ENCODE data around the gene PARS2.

Gene PARS2

DNA sequence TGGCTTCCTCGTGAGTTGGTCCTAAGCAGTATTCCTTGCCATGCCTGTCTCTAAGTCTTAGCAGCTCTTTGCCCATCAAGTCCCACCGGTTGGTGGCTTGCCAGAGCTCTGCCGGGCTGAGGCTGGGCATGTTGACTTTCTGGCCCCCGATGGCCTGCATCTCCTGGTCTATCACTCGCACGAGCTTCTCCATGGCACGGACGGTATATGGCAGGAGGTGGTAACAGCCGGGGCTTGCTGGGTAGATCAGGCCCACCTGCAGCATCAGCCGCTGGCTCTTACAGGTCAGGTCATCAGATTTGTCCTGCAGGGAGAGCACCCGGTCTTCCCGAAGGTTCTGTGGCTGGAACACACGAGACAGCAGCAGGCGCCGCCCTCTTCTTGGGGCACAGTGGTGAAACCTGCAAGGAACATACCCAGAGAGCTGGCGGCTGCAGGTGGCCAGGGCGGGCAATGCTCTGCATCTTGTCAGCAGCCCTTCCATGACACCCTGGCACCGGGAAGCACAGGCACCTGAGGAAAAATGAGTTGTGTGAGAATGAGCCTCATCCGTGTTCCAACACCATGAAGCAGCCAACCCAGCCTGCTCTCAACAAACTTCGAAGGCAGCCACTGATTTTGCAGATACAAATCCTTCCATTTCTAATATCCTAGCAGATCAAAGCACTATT lies 5.5 kb downstream of the PARS2 start:
- DNase-seq (ENCODE audit: extremely low read depth, low read depth), result no peak
- no peak overlapping the region for H3K4me3 ChIP-seq (replicated peaks; ENCODE audit: low read depth, low read length)
- TF ChIP-seq, protein P1, sequence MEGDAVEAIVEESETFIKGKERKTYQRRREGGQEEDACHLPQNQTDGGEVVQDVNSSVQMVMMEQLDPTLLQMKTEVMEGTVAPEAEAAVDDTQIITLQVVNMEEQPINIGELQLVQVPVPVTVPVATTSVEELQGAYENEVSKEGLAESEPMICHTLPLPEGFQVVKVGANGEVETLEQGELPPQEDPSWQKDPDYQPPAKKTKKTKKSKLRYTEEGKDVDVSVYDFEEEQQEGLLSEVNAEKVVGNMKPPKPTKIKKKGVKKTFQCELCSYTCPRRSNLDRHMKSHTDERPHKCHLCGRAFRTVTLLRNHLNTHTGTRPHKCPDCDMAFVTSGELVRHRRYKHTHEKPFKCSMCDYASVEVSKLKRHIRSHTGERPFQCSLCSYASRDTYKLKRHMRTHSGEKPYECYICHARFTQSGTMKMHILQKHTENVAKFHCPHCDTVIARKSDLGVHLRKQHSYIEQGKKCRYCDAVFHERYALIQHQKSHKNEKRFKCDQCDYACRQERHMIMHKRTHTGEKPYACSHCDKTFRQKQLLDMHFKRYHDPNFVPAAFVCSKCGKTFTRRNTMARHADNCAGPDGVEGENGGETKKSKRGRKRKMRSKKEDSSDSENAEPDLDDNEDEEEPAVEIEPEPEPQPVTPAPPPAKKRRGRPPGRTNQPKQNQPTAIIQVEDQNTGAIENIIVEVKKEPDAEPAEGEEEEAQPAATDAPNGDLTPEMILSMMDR (IDR thresholded peaks at IDR 0.05; ENCODE audit: low read depth, low read length, missing control alignments), result no peak

DNA sequence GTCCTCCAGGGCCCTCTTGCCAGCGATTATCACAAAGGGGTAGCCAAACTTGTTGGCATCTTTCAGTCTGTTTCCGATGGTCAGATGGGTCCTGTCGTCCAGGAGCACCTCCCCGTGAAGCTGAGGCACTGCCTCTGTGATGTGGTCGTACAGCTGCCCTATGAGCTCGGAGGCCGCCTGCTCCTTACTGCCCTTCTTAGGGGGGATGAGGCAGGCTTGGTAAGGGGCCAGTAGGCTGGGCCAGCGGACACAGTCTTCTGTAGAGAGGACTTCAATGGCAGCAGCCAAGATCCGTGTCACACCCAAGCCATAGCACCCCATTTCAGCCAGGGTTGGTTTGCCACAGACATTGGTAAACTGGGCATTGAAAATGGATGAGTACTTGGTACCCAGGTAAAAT lies 6.5 kb downstream of the PARS2 start:
- DNase-seq (ENCODE audit: extremely low read depth, low read depth), result no peak
- H3K4me3 ChIP-seq (replicated peaks; ENCODE audit: low read depth, low read length), result no peak overlapping the region
- TF ChIP-seq, protein P1 (IDR thresholded peaks at IDR 0.05; ENCODE audit: low read depth, low read length, missing control alignments), result no peak

DNA sequence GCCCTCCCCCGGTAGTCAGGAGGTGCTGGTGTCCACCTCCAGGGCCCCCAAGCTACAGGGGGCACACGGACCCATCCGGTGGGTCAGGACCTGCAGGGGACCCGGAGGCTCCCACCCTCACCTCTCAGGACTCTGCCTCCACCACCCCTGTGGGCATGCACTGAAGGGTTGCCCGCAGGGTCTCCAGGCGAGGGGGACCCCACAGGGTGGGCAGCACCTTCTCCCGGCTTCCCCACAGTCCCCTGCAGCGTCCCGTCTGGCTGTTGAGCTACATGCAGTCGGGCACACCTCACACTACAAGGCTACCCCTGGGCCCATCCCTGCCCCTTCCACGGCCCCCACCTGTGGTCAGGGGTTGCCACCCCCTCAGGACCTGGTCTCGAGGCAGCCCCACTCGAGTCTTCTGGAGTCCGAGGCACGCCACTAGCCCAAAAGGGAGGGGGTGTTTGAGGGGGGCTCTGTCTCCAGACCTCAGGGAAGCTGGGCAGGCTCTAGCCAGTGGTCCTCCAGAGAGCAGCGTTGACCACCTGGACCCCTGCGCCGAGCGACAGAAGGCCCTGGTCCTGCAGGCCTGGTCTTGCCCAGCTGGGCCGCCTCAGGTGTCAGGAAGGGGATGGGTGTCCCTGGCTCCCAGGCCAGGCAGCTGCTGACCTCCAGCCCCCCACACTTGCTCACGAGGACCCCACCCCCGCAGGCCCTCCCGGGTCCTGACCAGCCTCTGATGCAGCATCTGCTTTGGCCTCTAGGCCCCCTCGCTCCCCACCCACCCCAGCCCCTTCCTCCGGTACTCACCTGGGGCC lies 9.6 kb downstream of the PARS2 start:
- TF ChIP-seq, protein P1 (IDR thresholded peaks at IDR 0.05; ENCODE audit: low read depth, low read length, missing control alignments), result no peak
- no peak for DNase-seq (ENCODE audit: extremely low read depth, low read depth)
- H3K4me3 ChIP-seq (replicated peaks; ENCODE audit: low read depth, low read length), result no peak overlapping the region

DNA sequence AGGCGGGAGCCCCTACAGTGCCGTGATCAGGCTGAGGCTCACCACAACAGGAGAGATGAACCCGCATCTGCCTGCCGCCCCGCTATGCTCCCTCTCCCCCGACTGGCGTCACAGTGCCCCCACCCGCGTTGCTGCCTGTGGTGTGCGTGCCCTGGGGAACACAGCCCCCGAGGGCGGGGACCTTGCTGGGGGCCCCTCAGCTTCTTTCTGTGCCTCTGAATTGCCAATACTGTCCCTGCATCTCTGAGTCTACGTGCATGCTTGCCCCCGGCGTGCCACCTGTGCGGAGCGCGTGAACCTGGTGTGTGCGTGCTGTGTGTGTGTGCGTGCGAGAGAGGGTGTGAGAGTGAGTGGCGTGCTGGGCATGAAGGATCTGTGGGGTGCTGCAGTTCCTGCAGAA lies 10.3 kb downstream of the PARS2 start:
- TF ChIP-seq, protein P1 (IDR thresholded peaks at IDR 0.05; ENCODE audit: low read depth, low read length, missing control alignments), result no peak
- no peak overlapping the region for H3K4me3 ChIP-seq (replicated peaks; ENCODE audit: low read depth, low read length)
- no peak for DNase-seq (ENCODE audit: extremely low read depth, low read depth)

DNA sequence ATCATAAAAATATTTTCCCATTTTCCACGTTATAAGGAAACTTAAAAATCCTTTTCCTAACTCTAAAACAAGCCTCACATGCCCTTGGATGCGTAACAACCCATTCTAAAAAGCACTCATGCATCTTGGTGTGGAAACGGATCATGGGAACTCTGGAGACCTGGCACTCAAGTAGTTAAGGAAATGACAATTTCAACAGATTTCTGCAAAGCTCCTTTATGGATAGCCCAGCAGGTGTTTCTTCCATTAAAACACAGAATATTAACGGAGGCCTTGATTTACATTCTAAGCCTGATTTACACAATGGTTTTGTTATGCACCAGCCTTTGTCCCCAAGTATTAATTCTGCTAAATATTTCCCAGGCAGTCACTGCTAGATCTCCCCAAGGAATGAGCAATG lies 12.9 kb downstream of the PARS2 start:
- H3K4me3 ChIP-seq (replicated peaks; ENCODE audit: low read depth, low read length), result no peak overlapping the region
- no peak for DNase-seq (ENCODE audit: extremely low read depth, low read depth)
- TF ChIP-seq, protein P1 (IDR thresholded peaks at IDR 0.05; ENCODE audit: low read depth, low read length, missing control alignments), result no peak

DNA sequence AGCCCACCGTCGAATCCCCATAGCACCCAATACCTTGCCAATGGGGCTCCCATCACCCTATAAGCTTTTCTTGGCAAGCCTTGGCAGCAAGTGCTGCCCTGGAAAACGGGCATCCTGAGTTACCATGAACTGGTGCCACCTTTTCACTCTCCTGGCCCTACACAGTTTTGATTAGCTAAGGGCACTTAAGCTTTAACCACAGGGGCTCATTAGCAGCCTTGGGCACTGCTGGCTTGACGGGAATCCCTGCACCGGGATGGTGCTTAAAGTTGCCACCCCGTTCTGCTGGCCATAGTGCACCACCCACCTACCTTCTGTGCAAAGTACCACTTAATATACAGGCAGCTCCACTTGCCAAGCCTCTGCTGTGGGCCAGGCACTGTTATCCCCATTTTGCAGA lies 13.7 kb downstream of the PARS2 start:
- no peak overlapping the region for H3K4me3 ChIP-seq (replicated peaks; ENCODE audit: low read depth, low read length)
- TF ChIP-seq, protein P1 (IDR thresholded peaks at IDR 0.05; ENCODE audit: low read depth, low read length, missing control alignments), result no peak
- no peak for DNase-seq (ENCODE audit: extremely low read depth, low read depth)

All from HFF-Myc (cell line).